Gastroesophageal sphincter (tissue), 4 donors: ENCODE results near the gene GNA14. TPM values are rescaled to one million over a fixed set of nuclear protein-coding genes. Genes with fewer than 3 reads are reported as not detected.

ENCODE experiments used
- ATAC-seq: fragments of 150-250 bp; one replicate; pipeline ENCODE4 v1.9.1; 2016; ENCODE audit warnings: mild to moderate bottlenecking, moderate library complexity
- H3K27ac ChIP-seq, 4 donors: fragments of 200-600 bp; sonication (generic) in 3 of 4; 1 replicate in 3 of 4; 2 replicates in 1 of 4; pipeline ENCODE4 v1.5.1; 2016 to 2019
- H3K27me3 ChIP-seq: fragments of 200-600 bp; sonication (generic); one replicate; pipeline ENCODE4 v1.5.1; 2019
- H3K36me3 ChIP-seq, 2 donors: fragments of 200-600 bp; sonication (generic); one replicate each; pipeline ENCODE4 v1.5.1; 2019; ENCODE audit warnings: control low read depth in 1 of 2
- H3K4me1 ChIP-seq, 3 donors: fragments of 200-600 bp; sonication (generic); 1 replicate in 2 of 3; 2 replicates in 1 of 3; pipeline ENCODE4 v1.5.1; 2016 to 2019; ENCODE audit warnings: control low read depth in 2 of 3
- H3K4me3 ChIP-seq, 2 donors: fragments of 200-600 bp; sonication (generic); one replicate each; pipeline ENCODE4 v1.5.1; 2019; ENCODE audit warnings: mild to moderate bottlenecking in 1 of 2, moderate library complexity in 1 of 2
- H3K9me3 ChIP-seq, 3 donors: fragments of 200-600 bp; sonication (generic); one replicate each; pipeline ENCODE4 v1.5.1; 2017 to 2019; ENCODE audit warnings: control low read depth in 2 of 3
- CTCF ChIP-seq, 4 experiments: fragments of 200-600 bp in 2 of 4; fragments of 450-650 bp in 2 of 4; sonication (generic) in 1 of 4; IDR thresholded peaks; one replicate each; pipeline ENCODE4 v1.5.1; 2017 to 2019; ENCODE audit warnings: antibody characterized with exemption in 4 of 4, mild to moderate bottlenecking in 2 of 4, moderate library complexity in 2 of 4
- EP300 ChIP-seq: sonication (generic); formaldehyde crosslinking; IDR thresholded peaks from one replicate; pipeline ENCODE4 v1.6.1; 2017; ENCODE audit warnings: antibody characterized with exemption, mild to moderate bottlenecking
- POLR2A ChIP-seq, 2 donors: fragments of 450-650 bp; IDR thresholded peaks; one replicate each; pipeline ENCODE4 v1.6.1; 2017; ENCODE audit warnings: antibody characterized with exemption in 2 of 2, mild to moderate bottlenecking in 2 of 2, moderate library complexity in 1 of 2
- POLR2AphosphoS5 ChIP-seq: sonication (generic); formaldehyde crosslinking; IDR thresholded peaks from one replicate; pipeline ENCODE4 v1.6.1; 2017; ENCODE audit warnings: antibody characterized with exemption
- WGBS, 2 donors: methylation state at CpG; one replicate each; pipeline ENCODE4 v1.1.5; 2018; ENCODE audit warnings: low coverage in 1 of 2; 5-methylcytosine and 5-hydroxymethylcytosine counted together
- total RNA-seq, 4 donors: library from RNA; depleted of rRNA; stranded (reverse); fragments of >200 nt; gene quantifications; one replicate each; pipeline ENCODE4 v1.1.0, GENCODE V29; 2016

The GNA14 gene
- total RNA-seq, 4 donors from 2014 or later, result 3.9 to 6.4 (median 5.1) TPM

GRCh38 chr9:77600810-77601209 is 47.3 kb downstream of the GNA14 start:
- H3K4me3 ChIP-seq, result no peak overlapping the region
- H3K27me3 ChIP-seq, result no peaks in the 10 kb centered on the region
- no peak for TF ChIP-seq EP300
- TF ChIP-seq POLR2A (IDR thresholded peaks at IDR 0.05), result no peak
- no peak for TF ChIP-seq CTCF (IDR thresholded peaks at IDR 0.05)
- TF ChIP-seq POLR2AphosphoS5, result no peak
- H3K4me1 ChIP-seq, result peaks cover 3 to 29% (median 9%) of the 10 kb centered on the region in 3 donors
- H3K27ac ChIP-seq, result no peak overlapping the region
- no peaks in the 10 kb centered on the region for H3K36me3 ChIP-seq
- H3K9me3 ChIP-seq, result no peaks in the 10 kb centered on the region
- ATAC-seq, result no peak
- WGBS, 2 donors, result 73 to 87% methylated on average over 6 to 17 of the region's 18 CpGs

GRCh38 chr9:77599492-77599891 is 48.6 kb downstream of the GNA14 start:
- peaks cover 3 to 41% (median 9%) of the 10 kb centered on the region in 3 donors for H3K4me1 ChIP-seq
- TF ChIP-seq POLR2A (IDR thresholded peaks at IDR 0.05) (no peak), EP300 (no peak)
- H3K27ac ChIP-seq, result peak overlapping the region in 3 of 4 donors; percentile 42 to 62 (median 45)
- no peaks in the 10 kb centered on the region for H3K9me3 ChIP-seq
- H3K27me3 ChIP-seq, result no peaks in the 10 kb centered on the region
- WGBS, 2 donors, result 71 to 86% methylated on average over 6 to 7 of the region's 8 CpGs
- H3K4me3 ChIP-seq, result no peak overlapping the region
- no peak for ATAC-seq
- H3K36me3 ChIP-seq, result no peaks in the 10 kb centered on the region

GRCh38 chr9:77598991-77599390 is 49.1 kb downstream of the GNA14 start:
- ATAC-seq, result peak; percentile 17
- no peaks in the 10 kb centered on the region for H3K9me3 ChIP-seq
- H3K4me1 ChIP-seq, result peaks cover 3 to 46% (median 9%) of the 10 kb centered on the region in 3 donors
- peak overlapping the region in 3 of 4 donors; percentile 42 to 67 (median 45) for H3K27ac ChIP-seq
- WGBS, 2 donors, result 18 to 21% methylated on average over 3 of the region's 3 CpGs
- H3K27me3 ChIP-seq, result no peaks in the 10 kb centered on the region
- H3K36me3 ChIP-seq, result no peaks in the 10 kb centered on the region
- H3K4me3 ChIP-seq, result no peak overlapping the region
- TF ChIP-seq EP300 (no peak), POLR2A (IDR thresholded peaks at IDR 0.05) (no peak), CTCF (IDR thresholded peaks at IDR 0.05) (no peak), POLR2AphosphoS5 (no peak)

- WGBS, 2 donors, result 12 to 34% methylated on average over 2 to 3 of the region's 3 CpGs
- Histone ChIP-seq H3K4me3 (no peak overlapping the region), H3K27me3 (no peaks in the 10 kb centered on the region), H3K36me3 (no peaks in the 10 kb centered on the region), H3K4me1 (peaks cover 3 to 50% (median 9%) of the 10 kb centered on the region in 3 donors), H3K27ac (peak overlapping the region; percentile 3 to 67 (median 39)), H3K9me3 (no peaks in the 10 kb centered on the region)
- TF ChIP-seq POLR2AphosphoS5, result peak; percentile 62
- TF ChIP-seq CTCF (IDR thresholded peaks at IDR 0.05), result no peak
- peak; percentile 46 for ATAC-seq
These were observed 49.6 kb downstream of the GNA14 start for GRCh38 chr9:77598524-77598923.

GRCh38 chr9:77597057-77597456 is 51.1 kb downstream of the GNA14 start:
- H3K4me1 ChIP-seq, result peaks cover 3 to 50% (median 9%) of the 10 kb centered on the region in 3 donors
- no peak for ATAC-seq
- H3K27me3 ChIP-seq, result no peaks in the 10 kb centered on the region
- 30 to 42% methylated on average over 3 of the region's 3 CpGs for WGBS, 2 donors
- H3K36me3 ChIP-seq, result no peaks in the 10 kb centered on the region
- H3K9me3 ChIP-seq, result no peaks in the 10 kb centered on the region
- no peak overlapping the region for H3K27ac ChIP-seq
- H3K4me3 ChIP-seq, result no peak overlapping the region
- no peak for TF ChIP-seq CTCF (IDR thresholded peaks at IDR 0.05)
- peak; percentile 19 for TF ChIP-seq POLR2AphosphoS5
- no peak for TF ChIP-seq POLR2A (IDR thresholded peaks at IDR 0.05)
- TF ChIP-seq EP300, result no peak
